Ascending aorta (tissue), 2 donors: ENCODE measurements around the gene MAP7D1. TPM values are rescaled to one million over a fixed set of nuclear protein-coding genes. Genes with fewer than 3 reads are reported as not detected.

ENCODE experiments used
- DNase-seq, 2 donors: peaks; one replicate each; pipeline ENCODE4 v3.0.0-alpha.2; 2019; ENCODE audit warnings: low spot score in 2 of 2
- H3K27ac ChIP-seq, 2 donors: fragments of 200-600 bp; sonication (generic); one replicate each; pipeline ENCODE4 v1.5.1; 2016 to 2017; ENCODE audit warnings: mild to moderate bottlenecking in 1 of 2
- H3K27me3 ChIP-seq: fragments of 200-600 bp; sonication (generic); one replicate; pipeline ENCODE4 v1.5.1; 2017
- H3K36me3 ChIP-seq, 2 donors: fragments of 200-600 bp; sonication (generic); one replicate each; pipeline ENCODE4 v1.5.1; 2016
- H3K4me1 ChIP-seq, 2 donors: fragments of 200-600 bp; sonication (generic); one replicate each; pipeline ENCODE4 v1.5.1; 2016 to 2017; ENCODE audit warnings: mild to moderate bottlenecking in 1 of 2
- H3K4me3 ChIP-seq, 2 donors: fragments of 200-600 bp; sonication (generic); one replicate each; pipeline ENCODE4 v1.5.1; 2016 to 2017; ENCODE audit warnings: mild to moderate bottlenecking in 1 of 2
- H3K9me3 ChIP-seq, 2 donors: fragments of 200-600 bp; sonication (generic); one replicate each; pipeline ENCODE4 v1.5.1; 2016
- intact Hi-C: fragments of 100-400 bp; cut with DNase I; formaldehyde crosslinking; loops from one replicate; pipeline ENCODE4 v1.15.1; 2023
- total RNA-seq: library from RNA; depleted of rRNA; stranded (reverse); fragments of >200 nt; gene quantifications from one replicate; pipeline ENCODE4 v1.1.0, GENCODE V29; 2016
- TF ChIP-seq, protein P1 (sequence below), 3 experiments: fragments of 200-600 bp in 2 of 3; fragments of 450-650 bp in 1 of 3; sonication (generic) in 2 of 3; IDR thresholded peaks; one replicate each; pipeline ENCODE4 v1.5.1; 2016 to 2019; ENCODE audit warnings: antibody characterized with exemption in 3 of 3, mild to moderate bottlenecking in 1 of 3, moderate library complexity in 1 of 3

Gene MAP7D1
- total RNA-seq, 1 donor from 2014 or later, result 209 TPM

DNA sequence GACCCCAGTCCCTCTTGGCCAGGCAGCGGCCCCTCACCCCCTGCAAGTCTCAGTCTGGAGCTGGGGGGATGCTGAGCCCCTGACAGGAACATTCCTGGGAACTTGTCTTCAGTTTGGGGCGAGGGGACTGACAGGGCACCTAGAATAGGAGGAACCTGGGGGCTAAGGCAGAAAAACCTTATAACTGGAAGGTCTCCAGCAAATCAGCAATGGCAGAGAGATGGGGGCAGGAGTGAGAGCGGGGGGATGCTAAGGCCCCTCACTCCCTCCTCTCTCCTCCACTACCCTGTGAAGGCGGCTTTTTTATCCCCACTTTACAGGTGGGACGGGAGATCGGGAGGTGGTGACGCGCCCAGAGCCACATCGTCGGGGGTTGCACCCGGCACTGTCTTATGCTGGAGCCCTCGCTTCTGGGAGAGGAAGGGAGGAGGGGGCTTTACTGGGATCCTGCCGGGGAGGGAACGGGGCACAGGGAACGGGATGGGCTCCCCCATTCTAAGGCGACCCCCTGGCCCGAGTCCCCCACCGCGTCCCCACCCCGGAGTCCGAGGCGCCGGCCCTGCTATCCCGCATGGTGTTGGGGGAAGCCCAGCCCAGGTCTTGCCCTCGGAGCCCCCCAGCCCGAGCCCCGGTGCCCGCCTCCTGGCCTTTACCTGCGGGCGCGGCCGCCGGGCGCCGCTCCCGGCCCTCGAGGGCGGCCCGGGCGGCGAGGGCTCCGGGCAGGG lies 31.4 kb upstream of the MAP7D1 start:
- H3K4me1 ChIP-seq, result peaks cover 4 to 16% of the 10 kb centered on the region in 2 donors
- intact Hi-C loops, result no loop called here
- peak overlapping the region; percentile 80 to 87 for H3K27ac ChIP-seq

DNA sequence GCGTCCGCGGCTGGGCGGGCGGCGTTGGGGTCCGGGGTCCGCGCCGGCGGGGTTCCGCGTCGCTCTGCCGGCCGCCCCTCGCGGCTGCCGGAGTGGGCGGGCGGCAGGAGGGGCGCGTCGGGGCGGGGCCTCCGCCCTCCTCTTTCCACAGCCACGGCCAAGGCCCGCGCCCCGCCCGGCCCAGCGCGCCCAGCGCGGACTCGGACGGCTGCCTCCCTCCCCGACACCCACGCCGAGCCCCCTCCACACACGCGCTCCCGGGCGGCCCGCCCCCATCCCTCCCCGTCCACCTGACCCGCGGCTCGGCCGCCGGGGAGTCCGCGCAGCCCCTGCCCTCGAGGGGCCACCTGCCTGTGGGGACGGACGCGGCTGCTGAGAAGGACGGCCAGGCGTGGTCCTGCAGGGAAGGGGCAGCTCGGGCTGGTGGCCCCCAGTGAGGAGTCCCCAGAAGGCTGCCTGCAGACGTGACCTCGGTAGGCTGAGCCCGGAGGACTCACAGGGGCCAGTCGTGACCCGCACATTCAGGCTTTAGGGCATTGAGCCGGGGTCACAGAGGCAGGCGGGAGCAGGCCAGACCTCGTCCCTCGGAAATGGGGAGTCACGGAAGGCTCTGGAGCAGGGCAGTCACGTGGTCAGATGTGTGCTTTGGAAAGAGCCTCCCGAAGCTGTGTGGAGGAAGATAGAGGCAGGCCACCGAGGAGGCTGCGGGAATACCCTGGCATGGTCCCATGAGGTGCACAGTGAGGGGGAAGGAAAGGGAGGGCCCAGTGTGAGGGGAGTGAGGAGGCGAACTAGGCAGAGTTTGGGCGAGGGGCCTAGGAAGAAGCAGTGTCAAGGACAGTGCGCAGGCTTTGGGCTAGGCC lies 30.6 kb upstream of the MAP7D1 start, which contains the start of gene COL8A2:
COL8A2 (minus strand) TSS at position 94 of the 863 bp plus-strand sequence. CDS start 24,980 bp downstream, outside the sequence.
- Histone ChIP-seq H3K27ac (peak within 1 kb of the TSS; percentile 81 to 87), H3K4me1 (peaks cover 4 to 11% of the 10 kb centered on the region in 2 donors), H3K4me3 (peak within 1 kb of the TSS; percentile 70 to 88), H3K27me3 (no peaks in the 10 kb centered on the region), H3K9me3 (no peaks in the 10 kb centered on the region), H3K36me3 (no peaks in the 10 kb centered on the region)
- TF ChIP-seq, protein P1, sequence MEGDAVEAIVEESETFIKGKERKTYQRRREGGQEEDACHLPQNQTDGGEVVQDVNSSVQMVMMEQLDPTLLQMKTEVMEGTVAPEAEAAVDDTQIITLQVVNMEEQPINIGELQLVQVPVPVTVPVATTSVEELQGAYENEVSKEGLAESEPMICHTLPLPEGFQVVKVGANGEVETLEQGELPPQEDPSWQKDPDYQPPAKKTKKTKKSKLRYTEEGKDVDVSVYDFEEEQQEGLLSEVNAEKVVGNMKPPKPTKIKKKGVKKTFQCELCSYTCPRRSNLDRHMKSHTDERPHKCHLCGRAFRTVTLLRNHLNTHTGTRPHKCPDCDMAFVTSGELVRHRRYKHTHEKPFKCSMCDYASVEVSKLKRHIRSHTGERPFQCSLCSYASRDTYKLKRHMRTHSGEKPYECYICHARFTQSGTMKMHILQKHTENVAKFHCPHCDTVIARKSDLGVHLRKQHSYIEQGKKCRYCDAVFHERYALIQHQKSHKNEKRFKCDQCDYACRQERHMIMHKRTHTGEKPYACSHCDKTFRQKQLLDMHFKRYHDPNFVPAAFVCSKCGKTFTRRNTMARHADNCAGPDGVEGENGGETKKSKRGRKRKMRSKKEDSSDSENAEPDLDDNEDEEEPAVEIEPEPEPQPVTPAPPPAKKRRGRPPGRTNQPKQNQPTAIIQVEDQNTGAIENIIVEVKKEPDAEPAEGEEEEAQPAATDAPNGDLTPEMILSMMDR (IDR thresholded peaks at IDR 0.05), result no peak
- peak in 1 of 2 donors; percentile 81 for DNase-seq
- intact Hi-C loops, result no loop called here

More for the DNA sequence above, 31.4 kb upstream of the MAP7D1 start:
- no peak for DNase-seq
- no peaks in the 10 kb centered on the region for H3K27me3 ChIP-seq
- no peaks in the 10 kb centered on the region for H3K36me3 ChIP-seq
- no peaks in the 10 kb centered on the region for H3K9me3 ChIP-seq
- TF ChIP-seq, protein P1 (IDR thresholded peaks at IDR 0.05), result no peak
- H3K4me3 ChIP-seq, result peak overlapping the region; percentile 70 to 88

DNA sequence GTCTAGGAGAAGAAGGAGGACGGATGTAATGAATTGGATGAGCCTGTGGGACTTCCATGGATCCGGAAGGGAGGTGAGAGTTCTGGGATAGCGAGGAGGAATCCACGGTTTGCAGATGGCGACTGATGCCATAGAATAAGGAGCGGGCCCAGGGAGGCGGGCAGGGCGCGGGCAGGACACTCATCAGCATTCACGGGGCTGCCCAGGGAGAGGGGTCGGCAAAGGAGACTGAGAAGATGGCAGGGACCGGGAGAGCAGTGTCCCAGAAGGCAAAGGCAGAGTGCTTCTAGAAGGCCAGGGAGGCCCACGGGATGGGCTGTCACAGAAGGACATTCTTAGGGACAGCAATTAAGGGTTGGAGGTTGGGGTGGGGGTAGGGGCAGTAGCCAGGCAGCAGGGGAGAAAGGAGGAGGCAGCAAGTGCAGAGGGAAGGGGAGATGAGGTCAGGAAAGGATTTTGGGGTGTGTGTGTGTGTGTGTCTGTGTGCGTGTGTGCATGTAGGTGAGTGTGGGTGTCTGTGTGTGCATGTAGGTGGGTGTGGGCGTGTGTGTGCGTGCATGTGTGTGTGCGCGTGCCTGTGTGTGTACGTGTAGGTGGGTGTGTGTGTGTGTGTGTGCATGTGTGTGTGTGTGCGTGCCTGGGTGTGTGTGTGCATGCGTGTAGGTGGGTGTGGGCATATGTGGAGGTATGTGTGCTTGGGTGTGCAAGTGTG lies 29.8 kb upstream of the MAP7D1 start:
- intact Hi-C loops, result no loop called here
- TF ChIP-seq, protein P1 (IDR thresholded peaks at IDR 0.05), result no peak

DNA sequence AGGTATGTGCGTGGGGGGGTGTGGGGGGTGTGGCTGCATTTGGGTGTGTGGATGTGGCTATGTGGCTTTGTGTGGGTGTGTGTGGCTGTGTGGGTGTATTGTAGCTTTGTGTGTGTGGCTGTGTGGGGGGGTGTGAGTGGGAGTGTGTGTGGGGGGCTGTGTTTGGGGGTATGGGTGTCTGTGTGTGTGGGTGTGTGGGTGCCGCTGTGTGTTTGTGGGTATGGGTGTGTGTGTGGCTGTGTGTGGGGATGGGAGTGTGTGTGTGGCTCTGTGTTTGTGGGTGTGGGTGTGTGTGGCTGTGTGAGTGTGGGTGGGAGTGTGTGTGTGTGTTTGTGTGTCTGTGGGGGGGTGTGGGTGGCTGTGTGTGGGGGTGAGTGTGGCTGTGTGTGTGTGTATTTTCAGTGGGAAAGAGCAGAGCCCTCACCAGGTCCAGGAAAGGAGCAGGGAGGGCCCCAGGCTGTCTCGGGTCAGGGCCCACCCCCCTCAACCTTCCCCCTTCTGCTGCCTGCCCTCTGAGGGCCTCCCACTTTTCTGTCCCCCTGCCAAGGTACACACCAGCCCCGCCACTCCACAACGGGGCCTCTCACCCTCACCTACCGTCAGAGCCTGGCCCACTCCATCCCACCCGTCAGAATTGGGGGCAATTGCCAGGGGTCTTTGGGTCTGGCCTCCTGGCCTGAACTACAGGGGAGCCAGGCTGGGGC lies 29.0 kb upstream of the MAP7D1 start:
- Histone ChIP-seq H3K27me3 (no peaks in the 10 kb centered on the region), H3K4me1 (peaks cover 4 to 11% of the 10 kb centered on the region in 2 donors), H3K4me3 (no peak overlapping the region), H3K9me3 (no peaks in the 10 kb centered on the region), H3K27ac (no peak overlapping the region), H3K36me3 (no peaks in the 10 kb centered on the region)
- TF ChIP-seq, protein P1 (IDR thresholded peaks at IDR 0.05), result no peak
- no peak for DNase-seq
- intact Hi-C loops, result no loop called here

More for the DNA sequence above, 29.8 kb upstream of the MAP7D1 start:
- Histone ChIP-seq H3K4me1 (peaks cover 4 to 11% of the 10 kb centered on the region in 2 donors), H3K4me3 (peak overlapping the region in 1 of 2 donors; percentile 88), H3K27ac (no peak overlapping the region), H3K36me3 (no peaks in the 10 kb centered on the region), H3K27me3 (no peaks in the 10 kb centered on the region), H3K9me3 (no peaks in the 10 kb centered on the region)
- no peak for DNase-seq
